Measurements from ENCODE around the gene SNRK. TPM values are rescaled to one million over a fixed set of nuclear protein-coding genes. Genes with fewer than 3 reads are reported as not detected.

Gene SNRK
- total RNA-seq, 1 experiment from 2014 or later: 12.7 TPM

GRCh38 chr3:43335799-43336198, 49.5 kb downstream of the SNRK start:
- POLR2A ChIA-PET: no interaction called here
- CTCF ChIA-PET: no interaction called here
- H3K4me1 ChIP-seq (ENCODE audit: control insufficient read depth in 1 of 2, insufficient read depth in 2 of 2, low read length in 2 of 2): no peaks in the 10 kb centered on the region

More at GRCh38 chr3:43335799-43336198, 49.5 kb downstream of the SNRK start:
- BruUV-seq (replicated peaks): no TSS peak
- RAD21 ChIA-PET (ENCODE audit: low non-redundant PET in 1 of 2, low total read pairs in 2 of 2, uncharacterized antibody in 2 of 2, unreplicated experiment in 2 of 2): no interaction called here
- TF ChIP-seq POLR2AphosphoS5 (IDR thresholded peaks at IDR 0.05; ENCODE audit: low read depth, low read length) (no peak), EGR1 (IDR thresholded peaks at IDR 0.05; ENCODE audit: low read depth) (no peak), ZFX (IDR thresholded peaks at IDR 0.05) (no peak), SP1 (IDR thresholded peaks at IDR 0.05; ENCODE audit: low read depth) (no peak), EZH2phosphoT487 (IDR thresholded peaks at IDR 0.05; ENCODE audit: borderline replicate concordance) (no peak), POLR2A (IDR thresholded peaks at IDR 0.05; ENCODE audit: borderline replicate concordance, extremely low read depth, insufficient read depth, insufficient read length) (no peak), FOSL1 (IDR thresholded peaks at IDR 0.05; ENCODE audit: low read depth) (no peak), TCF7L2 (IDR thresholded peaks at IDR 0.05; ENCODE audit: borderline replicate concordance, extremely low read depth, insufficient read depth, insufficient read length) (no peak), CEBPB (IDR thresholded peaks at IDR 0.05; ENCODE audit: low read depth) (no peak), CBX3 (IDR thresholded peaks at IDR 0.05; ENCODE audit: low read depth) (no peak)
- TF ChIP-seq, protein P1, sequence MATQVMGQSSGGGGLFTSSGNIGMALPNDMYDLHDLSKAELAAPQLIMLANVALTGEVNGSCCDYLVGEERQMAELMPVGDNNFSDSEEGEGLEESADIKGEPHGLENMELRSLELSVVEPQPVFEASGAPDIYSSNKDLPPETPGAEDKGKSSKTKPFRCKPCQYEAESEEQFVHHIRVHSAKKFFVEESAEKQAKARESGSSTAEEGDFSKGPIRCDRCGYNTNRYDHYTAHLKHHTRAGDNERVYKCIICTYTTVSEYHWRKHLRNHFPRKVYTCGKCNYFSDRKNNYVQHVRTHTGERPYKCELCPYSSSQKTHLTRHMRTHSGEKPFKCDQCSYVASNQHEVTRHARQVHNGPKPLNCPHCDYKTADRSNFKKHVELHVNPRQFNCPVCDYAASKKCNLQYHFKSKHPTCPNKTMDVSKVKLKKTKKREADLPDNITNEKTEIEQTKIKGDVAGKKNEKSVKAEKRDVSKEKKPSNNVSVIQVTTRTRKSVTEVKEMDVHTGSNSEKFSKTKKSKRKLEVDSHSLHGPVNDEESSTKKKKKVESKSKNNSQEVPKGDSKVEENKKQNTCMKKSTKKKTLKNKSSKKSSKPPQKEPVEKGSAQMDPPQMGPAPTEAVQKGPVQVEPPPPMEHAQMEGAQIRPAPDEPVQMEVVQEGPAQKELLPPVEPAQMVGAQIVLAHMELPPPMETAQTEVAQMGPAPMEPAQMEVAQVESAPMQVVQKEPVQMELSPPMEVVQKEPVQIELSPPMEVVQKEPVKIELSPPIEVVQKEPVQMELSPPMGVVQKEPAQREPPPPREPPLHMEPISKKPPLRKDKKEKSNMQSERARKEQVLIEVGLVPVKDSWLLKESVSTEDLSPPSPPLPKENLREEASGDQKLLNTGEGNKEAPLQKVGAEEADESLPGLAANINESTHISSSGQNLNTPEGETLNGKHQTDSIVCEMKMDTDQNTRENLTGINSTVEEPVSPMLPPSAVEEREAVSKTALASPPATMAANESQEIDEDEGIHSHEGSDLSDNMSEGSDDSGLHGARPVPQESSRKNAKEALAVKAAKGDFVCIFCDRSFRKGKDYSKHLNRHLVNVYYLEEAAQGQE (IDR thresholded peaks at IDR 0.05; ENCODE audit: low read depth): no peak
- TF ChIP-seq, protein P2, sequence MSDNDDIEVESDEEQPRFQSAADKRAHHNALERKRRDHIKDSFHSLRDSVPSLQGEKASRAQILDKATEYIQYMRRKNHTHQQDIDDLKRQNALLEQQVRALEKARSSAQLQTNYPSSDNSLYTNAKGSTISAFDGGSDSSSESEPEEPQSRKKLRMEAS (IDR thresholded peaks at IDR 0.05): no peak
- DNase-seq (ENCODE audit: low read depth, low spot score) (no peak), ATAC-seq (no peak)
- H3K79me2 ChIP-seq (ENCODE audit: insufficient read depth, low read length): peaks cover 7% of the 10 kb centered on the region; the same call in 1 of the 2 replicates
- no peak overlapping the region for H3K4me2 ChIP-seq (ENCODE audit: low read length)
- H3K9ac ChIP-seq (ENCODE audit: low read length): no peak overlapping the region
- no peaks in the 10 kb centered on the region for H4K20me1 ChIP-seq (ENCODE audit: insufficient read depth)
- H3K4me3 ChIP-seq (replicated peaks in 1 of 2; ENCODE audit: low read depth in 1 of 2, low read length in 2 of 2): no peak overlapping the region
- H3K27me3 ChIP-seq (ENCODE audit: insufficient read depth, low read length): no peaks in the 10 kb centered on the region
- peaks cover 5 to 8% of the 10 kb centered on the region in 2 experiments; a peak in 3 of 4 replicates for H3K9me3 ChIP-seq (ENCODE audit: control insufficient read depth in 1 of 2, insufficient read depth in 1 of 2, low read depth in 1 of 2, low read length in 2 of 2)
- peaks cover 0 to 21% of the 10 kb centered on the region in 2 experiments; a peak in 2 of 4 replicates for H3K36me3 ChIP-seq (ENCODE audit: control insufficient read depth in 1 of 2, insufficient read depth in 2 of 2, low read length in 2 of 2)
- no peak overlapping the region for H2AFZ ChIP-seq (ENCODE audit: low read depth, low read length, poor library complexity, severe bottlenecking)
- intact Hi-C loops (cut with micrococcal nuclease): no loop called here
- no peak overlapping the region for H3K27ac ChIP-seq (ENCODE audit: low read depth, low read length)
- no peaks in the 10 kb centered on the region for H3K9me2 ChIP-seq (ENCODE audit: insufficient read depth)

All from HCT116 (cell line).